T-helper 1 cell (primary cell): ENCODE measurements around the gene RFC2.
A peak's percentile ranks its signal among the peaks of the same experiment; 100 is the strongest.
"Not testable (repeated sequence)": the region's sequence is repeated elsewhere in the genome, so short reads cannot be mapped to it uniquely, and the experiment has no call there.

Source experiments
- DNase-seq, 5 donors: peaks; one replicate each; pipeline ENCODE4 v3.0.0-alpha.2; 2012 to 2020

RFC2 gene

DNA sequence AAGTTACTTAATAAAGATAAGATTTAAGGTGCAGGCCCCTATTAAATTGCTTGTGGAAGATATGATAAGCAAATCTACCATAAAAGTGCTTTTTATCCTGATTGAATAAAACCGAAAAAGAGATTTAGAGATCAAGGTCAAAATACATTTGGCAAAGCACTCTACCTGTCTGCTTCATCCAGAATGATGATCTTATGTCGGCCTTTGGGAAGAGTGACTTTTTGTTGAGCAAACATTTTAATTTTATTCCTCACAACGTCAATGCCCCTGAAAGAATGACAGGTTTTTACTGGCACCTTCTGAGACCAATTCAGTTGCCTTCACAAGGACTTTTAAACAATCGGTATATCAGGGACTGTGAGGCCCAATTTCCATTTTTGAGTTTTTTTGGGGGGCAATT is 7.7 kb downstream of the RFC2 start:
- no peak for DNase-seq

DNA sequence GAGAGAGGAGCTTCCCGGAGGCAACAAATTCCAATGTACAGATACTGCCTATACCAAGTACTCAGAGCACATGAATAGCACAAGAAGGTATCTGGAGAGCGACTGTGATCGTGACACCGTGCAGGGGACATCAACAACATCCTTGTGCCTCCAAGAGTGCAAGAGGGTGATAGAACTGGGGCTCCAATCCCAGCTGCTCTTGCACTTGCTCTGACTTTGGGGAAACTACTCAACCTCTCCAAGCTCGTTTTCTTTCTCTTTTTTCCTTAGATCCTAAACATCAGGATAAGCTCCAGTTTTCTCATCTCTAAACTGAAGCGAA is 12.1 kb downstream of the RFC2 start:
- no peak for DNase-seq

DNA sequence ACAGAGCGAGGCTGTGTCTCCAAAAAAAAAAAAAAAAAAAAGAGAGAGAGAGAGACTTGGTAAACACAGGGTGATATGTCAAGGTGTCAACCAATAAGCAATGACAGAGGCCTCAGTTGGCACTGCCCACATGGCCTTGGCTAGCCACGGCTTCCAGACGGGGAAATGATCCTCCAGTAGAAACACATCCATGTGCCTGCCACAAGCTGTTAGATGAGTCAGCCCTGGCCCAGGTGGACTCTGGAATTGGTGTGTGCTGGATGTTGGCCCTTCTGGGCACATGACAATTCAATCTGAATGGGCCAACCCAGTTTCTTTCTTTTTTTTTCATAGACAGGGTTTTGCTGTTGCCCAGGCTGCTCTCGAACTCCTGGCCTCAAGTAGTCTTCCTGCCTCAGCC is 13.7 kb downstream of the RFC2 start:
- no peak for DNase-seq

DNA sequence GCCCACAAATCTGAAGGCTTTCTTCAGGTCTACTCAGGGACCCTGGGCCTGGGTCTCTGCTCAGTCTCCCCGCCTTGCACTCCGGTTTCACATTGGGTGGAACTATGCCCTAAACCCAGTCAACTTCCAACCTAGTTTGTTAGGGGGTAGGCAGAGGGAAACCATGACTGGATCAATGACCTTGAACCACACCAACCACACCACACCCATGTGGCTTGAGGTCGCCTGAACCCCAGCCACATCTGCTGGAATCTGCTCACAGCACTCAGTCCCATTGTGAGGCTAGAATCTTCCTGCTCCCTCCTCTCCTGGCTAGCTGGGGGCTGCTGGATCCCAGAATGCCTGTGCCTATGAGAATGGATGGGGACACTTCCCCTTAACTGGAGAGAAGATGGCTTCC is 17.9 kb downstream of the RFC2 start:
- DNase-seq: no peak

DNA sequence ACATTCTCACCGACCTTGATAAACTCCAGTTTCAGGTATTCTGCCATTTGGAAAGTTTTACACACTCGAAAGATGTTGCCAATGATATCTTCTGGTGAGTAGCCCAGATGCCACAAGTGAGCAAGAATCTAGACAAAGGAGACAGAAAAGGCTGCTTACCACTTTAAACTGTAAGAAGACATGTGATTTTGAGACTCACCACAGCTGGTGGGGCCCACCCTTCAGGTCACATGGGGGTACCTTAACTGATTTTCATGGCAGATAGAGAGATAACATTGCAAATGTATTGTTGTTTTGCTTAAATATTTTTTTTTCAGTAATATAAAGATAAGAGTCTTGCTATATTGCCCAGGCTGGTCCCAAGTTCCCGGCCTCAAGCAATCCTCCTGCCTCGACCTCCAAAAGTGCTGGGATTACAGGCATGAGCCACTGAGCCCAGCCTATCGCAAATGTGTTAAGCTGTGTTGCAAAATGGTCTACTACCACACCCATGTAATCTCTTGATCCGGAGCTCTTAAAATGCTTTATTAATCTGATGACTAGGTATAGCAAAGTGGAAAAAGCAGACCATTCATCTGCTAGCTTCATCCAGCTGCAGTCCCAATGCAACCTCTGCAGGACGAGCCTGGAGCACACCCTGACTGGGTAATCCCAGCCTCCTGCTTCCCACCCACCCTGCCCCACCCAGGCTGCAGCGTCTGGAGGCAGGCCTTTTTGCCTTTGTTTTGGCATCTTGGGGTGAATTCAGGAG is 18.5 kb downstream of the RFC2 start:
- no peak for DNase-seq

DNA sequence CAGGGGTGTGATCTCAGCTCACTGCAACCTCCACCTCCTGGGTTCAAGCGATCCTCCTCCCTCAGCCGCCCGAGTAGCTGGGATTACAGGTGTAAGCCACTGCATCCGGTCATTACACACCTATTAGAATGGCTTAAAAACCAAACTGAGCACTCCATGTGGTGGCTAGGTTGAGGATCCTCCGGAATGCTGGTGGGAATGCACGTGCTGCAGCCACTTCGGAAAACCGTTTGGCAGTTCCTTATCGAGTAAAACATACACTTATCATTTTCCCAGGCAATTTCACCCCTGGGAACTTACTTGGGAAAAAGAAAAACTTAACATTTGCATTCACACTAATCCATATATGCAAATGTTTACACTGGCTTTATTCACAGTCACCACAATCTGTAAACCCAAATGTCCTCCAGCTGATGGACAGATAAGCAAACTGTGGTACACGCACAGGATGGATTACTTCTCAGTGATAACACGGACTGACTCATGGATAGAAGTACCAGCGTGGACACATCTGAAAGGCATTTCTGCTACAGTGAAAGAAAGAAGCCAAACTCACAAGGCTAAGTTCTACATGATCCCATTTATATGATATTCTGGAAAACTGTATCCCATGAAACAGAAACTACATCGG is 20.4 kb downstream of the RFC2 start:
- no peak for DNase-seq

DNA sequence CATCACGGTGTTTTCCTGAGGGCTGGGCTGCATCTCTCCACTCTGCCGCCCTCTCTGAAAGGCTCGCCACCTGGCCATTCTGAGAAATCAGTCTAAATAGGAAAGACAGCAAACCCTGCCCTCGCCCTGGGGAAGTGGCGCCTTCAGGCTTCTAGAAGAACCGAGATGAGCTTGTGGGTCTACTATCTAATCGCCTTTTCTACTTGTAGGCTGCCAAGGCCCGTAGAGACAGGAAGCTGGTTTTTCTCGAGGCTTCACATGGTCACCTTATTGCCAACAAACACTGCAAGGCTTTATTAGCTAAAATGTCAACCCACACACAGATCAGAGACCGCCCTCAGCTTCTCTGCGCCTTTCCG is 23.0 kb downstream of the RFC2 start:
- DNase-seq: no peak

DNA sequence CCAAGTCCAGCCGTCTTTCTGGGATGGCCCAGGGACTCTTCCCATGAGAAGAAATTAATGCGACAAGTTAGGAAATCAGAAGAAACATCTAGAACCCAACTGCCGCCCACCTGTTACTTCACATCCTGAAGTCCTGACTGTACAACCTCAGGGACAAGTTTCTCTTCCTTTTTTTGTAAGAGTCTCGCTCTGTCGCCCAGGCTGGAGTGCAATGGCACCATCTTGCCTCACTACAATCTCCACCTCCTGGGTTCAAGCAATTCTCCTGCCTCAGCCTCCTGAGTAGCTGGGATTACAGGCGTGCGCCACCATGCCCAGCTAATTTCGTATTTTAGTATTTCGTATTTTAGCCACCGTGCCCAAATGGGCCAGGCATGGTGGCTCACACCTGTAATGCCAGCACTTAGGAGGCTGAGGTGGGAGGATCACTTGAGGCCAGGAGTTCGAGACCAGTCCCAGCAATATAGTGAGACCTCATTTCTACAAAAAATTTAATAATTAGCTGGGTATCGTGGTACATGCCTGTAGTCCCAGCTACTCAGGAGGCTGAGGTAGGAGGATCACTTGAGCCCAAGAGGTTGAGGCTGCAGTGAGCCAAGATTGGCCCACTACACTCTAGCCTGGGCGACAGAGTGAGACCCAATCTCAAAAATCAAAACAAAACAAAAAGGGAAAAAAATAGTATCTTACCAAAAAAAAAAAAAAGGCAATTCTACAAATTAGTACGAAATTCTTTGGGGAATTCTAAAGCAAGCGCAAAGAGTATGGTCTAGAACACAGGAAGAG is 23.6 kb downstream of the RFC2 start:
- no peak for DNase-seq

DNA sequence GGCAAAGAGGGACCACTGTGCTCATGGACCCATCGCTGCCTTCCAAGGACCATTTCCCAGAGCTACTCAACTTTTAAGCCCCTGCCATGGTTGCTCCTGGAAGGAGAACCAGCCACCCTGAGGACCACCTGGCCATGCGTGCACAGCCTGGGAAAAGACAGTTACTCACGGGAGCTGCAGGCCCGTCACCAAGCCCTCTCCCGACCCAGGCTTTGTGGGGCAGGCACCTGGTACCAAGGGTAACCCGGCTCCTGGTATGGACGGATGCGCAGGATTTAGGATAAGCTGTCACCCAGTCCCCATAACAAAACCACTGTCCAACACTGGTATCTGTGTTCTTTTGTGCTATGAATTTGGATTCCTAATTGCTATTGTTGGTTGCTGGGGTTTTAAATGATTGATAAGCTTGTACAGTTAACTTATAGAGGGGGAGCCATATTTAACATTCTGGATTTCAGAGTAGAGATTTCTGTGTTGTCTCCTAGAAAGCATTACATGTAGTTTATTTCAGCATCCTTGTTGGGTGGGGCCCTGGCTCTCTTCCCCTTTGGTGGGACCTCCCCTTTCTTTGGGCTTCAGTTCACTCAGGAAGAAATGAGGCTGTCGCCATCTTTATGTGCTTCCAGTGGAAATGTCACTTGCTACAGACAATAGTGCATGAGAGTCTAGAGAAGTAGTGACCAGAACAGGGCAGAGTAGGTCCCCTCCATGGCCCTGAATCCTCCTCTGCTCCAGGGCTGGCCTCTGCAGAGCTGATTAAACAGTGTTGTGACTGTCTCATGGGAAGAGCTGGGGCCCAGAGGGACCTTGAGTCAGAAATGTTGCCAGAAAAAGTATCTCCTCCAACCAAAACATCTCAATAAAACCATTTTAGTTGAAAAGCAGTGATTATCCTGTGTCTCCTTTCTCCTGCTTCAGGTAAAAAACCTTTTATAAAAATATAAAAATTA is 25.0 kb downstream of the RFC2 start:
- DNase-seq: no peak

DNA sequence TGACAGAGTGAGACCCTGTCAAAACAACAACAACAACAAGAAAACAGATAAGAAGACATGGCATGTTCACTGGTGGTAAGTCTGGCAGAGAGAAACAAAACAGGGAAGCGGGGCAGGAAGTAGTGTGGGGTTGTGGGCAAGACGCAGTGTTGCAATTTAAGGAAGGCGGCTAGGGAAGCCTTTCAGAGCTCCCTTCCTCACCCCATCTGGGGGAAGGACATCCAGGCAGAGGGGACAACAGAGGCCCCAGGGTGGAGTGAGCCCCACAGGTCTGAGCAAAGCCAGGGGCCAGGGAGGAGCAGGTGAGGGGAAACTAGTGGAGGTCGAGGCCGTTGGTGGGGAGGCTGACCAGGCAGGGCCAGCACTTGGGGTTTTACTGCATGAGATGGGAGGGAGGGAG is 27.6 kb downstream of the RFC2 start:
- DNase-seq: no peak

DNA sequence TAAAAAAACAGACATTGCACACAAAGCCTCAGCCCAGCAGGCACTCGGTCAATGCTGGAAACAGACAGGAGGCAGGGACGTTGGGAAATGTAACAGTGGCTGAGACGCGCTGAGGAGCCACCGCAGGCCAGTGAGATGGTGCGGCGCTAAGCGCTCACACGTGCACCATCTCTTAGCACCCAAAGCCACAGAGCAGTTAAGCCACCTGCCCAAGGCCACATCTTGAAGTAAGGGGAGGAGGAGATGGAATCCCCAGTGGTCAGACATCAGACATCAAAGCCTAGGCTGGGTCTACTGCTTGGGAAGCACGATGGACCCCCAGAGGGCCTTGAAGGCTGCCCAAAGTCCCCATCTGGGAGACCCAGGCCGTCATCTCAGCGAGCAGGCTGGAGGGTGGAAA is 28.8 kb downstream of the RFC2 start:
- DNase-seq: no peak

DNA sequence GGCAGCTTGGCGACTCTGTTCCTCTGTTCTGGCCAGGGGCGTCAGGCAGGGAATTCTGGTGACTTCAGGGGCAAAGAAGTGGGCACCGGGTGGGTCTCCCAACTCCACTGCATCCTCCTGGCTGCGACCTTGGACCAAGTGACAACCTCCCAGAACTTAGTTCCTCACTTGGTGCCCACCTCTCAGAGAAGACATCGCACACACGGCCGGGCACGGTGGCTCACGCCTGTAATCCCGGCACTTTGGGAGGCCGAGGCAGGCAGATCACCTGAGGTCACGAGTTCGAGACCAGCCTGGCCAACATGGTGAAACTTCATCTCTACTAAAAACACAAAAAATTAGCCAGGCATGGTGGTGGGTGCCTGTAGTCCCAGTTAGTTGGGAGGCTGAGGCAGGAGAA is 29.3 kb downstream of the RFC2 start:
- not testable (repeated sequence) for DNase-seq

DNA sequence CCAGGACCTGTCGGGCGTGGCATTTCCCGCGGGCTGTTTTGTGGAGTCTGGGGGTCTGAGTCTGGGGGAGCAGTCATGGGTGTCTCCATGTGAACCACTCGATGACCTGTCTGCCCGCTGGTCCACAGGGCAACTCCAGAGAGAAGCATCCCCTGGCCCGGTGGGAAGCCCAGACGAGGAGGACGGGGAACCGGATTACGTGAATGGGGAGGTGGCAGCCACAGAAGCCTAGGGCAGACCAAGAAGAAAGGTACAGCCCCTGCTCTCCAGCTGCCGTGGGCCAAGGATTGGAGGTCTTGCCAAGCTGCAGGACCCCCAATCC is 29.7 kb downstream of the RFC2 start:
- DNase-seq: no peak

DNA sequence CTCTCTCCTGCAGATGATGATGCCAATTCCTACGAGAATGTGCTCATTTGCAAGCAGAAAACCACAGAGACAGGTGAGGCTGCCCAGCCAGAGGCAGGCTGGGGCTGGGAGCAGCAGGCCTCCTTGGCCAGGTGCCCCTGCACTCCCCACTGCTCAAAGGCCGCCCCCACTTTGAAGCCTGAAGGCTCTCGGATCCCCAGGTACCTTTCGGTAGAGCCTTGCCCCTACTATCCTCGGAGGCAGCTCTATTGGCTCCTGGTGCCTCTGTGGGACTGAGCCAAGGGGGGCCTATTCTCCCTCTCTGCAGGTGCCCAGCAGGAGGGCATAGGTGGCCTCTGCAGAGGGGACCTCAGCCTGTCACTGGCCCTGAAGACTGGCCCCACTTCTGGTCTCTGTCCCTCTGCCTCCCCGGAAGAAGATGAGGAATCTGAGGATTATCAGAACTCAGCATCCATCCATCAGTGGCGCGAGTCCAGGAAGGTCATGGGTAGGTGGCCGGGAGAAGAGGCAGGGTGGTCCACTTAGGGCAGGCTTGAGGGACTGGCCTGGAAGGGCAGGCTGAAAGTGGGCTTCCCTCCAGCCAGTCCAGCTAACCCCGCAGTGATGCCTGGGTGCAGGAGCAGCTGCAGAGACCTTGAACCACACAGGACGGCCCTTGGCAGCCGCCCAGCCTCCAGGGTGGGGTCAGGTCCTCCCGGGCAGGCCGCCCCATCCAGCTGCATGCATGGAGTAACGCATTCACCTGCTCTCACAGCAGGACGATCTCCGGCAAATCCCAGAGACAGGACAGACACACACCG is 30.3 kb downstream of the RFC2 start:
- no peak for DNase-seq

DNA sequence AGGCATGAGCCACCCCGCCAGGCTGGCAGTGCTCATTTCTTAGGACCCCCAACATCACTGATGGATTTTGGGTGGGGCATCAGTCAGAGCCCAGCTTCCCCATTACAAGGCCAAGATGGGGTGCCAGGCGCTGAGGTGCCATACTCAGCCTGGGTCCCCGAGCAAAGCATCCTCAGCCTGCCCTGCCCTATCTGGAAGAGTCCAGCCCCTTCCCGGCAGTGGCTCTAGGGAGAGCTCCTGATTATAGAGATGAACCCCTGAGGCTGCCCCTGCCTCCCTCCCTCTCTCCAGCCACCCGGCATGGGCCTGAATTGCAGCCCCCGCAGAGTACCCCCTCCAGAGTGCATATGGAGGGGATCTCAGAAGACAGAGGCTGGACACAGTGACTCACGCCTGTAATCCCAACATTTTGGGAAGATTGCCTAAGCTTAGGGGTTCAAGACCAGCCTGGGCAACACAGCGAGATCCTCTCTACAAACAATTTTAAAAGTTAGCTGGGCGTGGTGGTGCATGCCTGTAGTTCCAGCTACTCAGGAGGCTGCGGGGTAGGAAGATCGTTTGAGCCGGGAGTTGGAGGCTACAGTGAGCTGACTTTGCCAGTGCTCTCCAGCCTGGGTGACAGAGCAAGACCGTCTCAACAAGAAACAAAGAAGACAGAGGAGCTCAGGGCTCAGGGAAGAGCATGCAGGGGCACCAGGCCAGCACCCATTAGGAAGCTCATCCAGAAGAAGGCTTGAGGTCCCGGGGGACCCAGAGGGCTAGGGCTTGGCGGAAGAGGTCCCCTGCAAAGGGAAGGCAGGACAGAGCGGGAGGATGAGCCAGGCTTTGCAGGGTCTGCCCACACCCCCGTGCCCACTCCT is 31.1 kb downstream of the RFC2 start:
- no peak for DNase-seq

DNA sequence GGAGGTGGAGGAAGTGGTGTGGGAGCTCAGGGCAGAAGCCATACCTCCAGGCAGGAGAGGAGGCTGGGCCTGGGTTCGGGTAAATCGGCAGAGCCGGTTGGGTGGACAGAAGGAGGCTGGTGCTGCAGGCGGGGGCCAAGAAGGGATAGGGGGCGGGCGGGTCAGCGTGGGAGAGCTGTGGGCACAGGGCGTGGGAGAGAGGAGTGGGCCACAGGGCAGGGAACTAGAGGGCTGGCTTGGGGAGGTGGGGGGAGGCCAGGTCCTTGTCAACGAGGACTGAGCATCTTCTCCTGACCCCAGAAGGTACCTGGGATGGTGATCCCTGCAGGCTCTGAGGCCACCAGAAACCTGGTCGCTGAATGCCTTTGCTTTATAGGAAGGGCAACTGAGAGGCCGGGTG is 32.5 kb downstream of the RFC2 start:
- DNase-seq: no peak

DNA sequence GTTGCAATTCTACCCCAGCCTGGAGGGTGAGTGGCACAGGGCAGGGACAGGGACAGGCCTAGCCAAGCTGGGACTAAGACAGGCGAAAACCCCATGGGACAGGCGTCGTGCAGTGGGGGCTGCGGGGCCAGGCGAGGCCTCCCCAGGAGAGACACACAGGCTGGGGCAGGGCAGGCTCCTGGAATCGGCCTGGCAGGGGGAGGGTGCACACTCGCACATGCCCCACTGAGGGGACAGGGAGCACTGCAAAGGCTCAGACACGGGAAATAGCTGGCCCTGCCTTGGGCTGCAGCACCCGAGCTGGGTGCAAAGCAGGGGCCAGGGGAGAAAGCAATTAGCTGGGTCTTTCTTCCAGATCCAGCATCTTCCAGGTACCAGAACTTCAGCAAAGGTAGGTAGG is 34.0 kb downstream of the RFC2 start:
- no peak for DNase-seq

DNA sequence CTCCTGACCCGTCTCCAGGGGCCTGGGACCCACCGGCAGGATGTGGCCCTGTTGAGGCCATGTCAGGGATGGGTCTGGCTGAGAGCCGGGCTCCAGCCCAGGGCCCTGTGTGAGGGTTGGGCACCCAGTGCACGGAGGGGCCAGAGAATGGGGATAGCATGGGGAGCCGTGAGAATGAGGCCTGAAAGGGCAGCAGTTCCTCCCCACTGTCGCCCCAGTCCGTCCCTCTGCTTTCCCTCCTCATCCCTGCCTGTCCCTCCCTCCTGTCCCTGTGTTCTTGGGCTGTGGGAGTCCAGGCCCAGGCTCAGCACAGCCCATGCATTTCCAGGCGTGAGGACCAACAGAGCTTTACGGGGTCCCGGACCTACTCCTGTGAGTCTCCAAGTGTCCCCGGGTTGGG is 34.8 kb downstream of the RFC2 start:
- no peak for DNase-seq

DNA sequence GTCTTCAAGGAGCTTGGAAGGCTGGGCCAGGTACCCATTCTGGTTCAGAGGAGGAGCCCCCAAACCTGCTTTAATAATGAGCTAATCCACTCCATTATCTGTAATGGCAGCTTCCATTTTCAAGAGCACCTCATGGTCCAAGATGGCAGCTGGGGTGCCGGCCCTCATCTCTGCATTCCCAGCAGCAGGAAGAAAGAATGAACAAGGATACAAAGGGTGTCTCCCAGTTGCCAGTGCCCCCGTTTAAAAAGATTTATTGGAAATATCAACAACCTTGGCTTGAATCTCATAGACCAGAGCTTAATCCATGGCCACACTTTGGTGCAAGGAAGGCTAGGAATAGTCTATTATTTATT is 35.9 kb downstream of the RFC2 start:
- no peak for DNase-seq

DNA sequence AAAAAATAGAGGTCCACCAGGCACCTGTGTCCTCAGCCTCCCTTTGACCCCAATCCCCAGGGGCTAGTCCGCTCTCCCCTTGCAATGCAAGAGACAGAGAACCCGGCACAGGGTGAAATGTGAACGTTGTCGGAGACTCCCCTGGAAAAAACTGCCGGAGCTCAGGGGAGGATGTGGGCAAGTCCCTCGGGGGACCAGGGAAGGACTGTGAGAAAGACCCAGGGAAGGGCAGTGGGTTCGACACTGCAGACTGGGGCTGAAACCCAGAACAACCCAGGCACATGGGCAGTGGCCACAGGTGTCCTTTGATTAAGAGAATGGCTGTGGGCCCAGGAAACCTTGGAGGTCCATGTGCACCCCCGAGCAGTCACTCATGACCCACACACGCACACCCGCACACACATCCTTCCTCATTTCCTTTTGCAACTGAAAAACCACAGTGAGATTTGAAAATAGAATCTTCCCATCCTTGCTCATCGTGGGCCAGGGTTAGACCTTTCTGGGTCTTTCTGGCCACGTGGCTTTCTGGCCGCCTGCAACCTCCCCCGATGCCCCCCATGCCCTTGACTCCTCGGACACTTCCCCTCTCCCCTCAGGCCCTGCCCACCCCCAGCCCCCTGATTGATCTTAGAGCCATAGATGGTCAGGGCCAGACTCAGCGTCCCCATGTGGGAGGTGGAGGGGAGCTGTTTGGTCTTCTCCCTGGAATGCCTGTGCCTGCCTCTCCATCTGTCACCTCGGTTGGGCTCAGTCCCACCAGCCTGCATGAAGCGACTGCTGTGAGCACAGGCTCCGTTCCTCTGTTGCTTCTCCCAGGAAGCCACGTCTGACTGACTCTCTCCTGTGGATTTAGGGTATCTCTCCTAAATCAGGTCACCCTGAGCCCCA is 36.5 kb downstream of the RFC2 start:
- peak in 1 of 5 donors; percentile 63 for DNase-seq
